ENCODE measurements around the gene TPM2. TPM values are rescaled to one million over a fixed set of nuclear protein-coding genes. Genes with fewer than 3 reads are reported as not detected.

The TPM2 gene
- total and polyA plus RNA-seq, 8 donors: 145 to 261 (median 192) TPM

DNA sequence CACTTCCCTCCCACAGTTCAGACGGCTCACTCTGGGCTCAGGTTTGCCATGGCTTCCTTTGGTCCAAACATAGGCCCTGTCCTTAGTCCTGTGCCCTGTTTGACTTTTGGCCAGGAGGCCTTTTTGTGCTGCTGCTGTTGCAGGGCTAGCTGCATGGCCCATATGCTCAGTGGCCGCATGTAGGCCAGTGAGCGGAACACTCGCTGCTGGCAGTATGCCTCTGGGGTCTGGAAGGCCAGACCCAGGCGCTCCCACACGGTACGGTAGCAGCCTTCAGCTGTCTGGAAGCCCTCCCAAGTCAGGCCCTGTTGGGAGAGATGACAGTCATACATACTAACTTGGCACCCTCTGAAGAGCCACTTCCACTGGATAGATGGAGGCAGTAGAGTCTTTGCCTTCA, 47.4 kb upstream of the TPM2 start:
- intact Hi-C loops (cut with DNase I): no loop called here
- Histone ChIP-seq H3K4me1 (peaks cover 10 to 28% of the 10 kb centered on the region in 2 donors), H3K36me3 (peaks cover 0 to 81% of the 10 kb centered on the region in 2 donors), H3K4me3 (no peak overlapping the region), H3K27ac (no peak overlapping the region), H3K9me3 (no peaks in the 10 kb centered on the region), H3K27me3 (no peaks in the 10 kb centered on the region)
- DNase-seq: no peak
- ATAC-seq: no peak
- TF ChIP-seq, protein P1, sequence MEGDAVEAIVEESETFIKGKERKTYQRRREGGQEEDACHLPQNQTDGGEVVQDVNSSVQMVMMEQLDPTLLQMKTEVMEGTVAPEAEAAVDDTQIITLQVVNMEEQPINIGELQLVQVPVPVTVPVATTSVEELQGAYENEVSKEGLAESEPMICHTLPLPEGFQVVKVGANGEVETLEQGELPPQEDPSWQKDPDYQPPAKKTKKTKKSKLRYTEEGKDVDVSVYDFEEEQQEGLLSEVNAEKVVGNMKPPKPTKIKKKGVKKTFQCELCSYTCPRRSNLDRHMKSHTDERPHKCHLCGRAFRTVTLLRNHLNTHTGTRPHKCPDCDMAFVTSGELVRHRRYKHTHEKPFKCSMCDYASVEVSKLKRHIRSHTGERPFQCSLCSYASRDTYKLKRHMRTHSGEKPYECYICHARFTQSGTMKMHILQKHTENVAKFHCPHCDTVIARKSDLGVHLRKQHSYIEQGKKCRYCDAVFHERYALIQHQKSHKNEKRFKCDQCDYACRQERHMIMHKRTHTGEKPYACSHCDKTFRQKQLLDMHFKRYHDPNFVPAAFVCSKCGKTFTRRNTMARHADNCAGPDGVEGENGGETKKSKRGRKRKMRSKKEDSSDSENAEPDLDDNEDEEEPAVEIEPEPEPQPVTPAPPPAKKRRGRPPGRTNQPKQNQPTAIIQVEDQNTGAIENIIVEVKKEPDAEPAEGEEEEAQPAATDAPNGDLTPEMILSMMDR (IDR thresholded peaks at IDR 0.05): no peak

DNA sequence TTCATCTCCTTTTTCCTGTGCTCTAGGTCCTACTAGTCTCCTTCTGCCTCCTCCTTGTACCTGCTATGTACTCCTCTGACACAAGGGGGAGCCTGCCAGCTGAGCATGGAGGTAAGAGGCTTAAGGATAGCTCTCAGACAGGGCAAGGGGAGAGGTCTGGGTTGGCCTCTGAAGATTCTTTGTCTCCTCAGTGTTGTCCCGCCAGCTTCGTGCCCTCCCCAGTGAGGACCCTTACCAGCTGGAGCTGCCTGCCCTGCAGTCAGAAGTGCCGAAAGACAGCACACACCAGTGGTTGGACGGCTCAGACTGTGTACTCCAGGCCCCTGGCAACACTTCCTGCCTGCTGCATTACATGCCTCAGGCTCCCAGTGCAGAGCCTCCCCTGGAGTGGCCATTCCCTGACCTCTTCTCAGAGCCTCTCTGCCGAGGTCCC, 46.5 kb upstream of the TPM2 start:
- ATAC-seq (peak; percentile 17), DNase-seq (peak in 2 of 4 donors; percentile 56 to 73)
- H3K9me3 ChIP-seq: no peaks in the 10 kb centered on the region
- peak overlapping the region in 1 of 2 donors; percentile 11 for H3K27ac ChIP-seq
- H3K36me3 ChIP-seq: peaks cover 0 to 72% of the 10 kb centered on the region in 2 donors
- no peaks in the 10 kb centered on the region for H3K27me3 ChIP-seq
- intact Hi-C loops (cut with DNase I): no loop called here
- peaks cover 10 to 28% of the 10 kb centered on the region in 2 donors for H3K4me1 ChIP-seq
- no peak overlapping the region for H3K4me3 ChIP-seq
- TF ChIP-seq, protein P1 (IDR thresholded peaks at IDR 0.05): peak; percentile 68 to 78

DNA sequence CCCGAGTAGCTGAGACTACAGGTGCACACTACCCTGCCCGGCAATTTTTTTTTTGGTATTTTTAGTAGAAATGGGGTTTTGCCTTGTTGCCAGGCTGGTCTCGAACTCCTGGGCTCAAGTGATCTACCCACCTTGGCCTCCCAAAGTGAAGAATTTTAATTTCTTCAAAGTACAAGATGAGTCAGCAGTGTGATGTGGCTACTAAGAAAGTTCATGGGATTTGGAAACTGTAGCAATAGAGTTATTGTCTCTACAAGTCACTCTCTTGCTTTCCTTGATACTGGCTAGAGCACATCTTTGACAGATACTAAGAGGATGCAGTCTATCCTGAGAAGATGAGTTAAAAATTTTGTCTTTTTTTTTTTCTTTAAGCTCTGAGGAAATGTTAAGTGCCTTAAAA, 44.4 kb upstream of the TPM2 start:
- Histone ChIP-seq H3K36me3 (peaks cover 0 to 51% of the 10 kb centered on the region in 2 donors), H3K4me3 (no peak overlapping the region), H3K27ac (no peak overlapping the region), H3K27me3 (no peaks in the 10 kb centered on the region), H3K9me3 (no peaks in the 10 kb centered on the region), H3K4me1 (peaks cover 29 to 49% of the 10 kb centered on the region in 2 donors)
- ATAC-seq: no peak
- TF ChIP-seq, protein P1 (IDR thresholded peaks at IDR 0.05): no peak
- intact Hi-C loops (cut with DNase I): no loop called here
- no peak for DNase-seq

DNA sequence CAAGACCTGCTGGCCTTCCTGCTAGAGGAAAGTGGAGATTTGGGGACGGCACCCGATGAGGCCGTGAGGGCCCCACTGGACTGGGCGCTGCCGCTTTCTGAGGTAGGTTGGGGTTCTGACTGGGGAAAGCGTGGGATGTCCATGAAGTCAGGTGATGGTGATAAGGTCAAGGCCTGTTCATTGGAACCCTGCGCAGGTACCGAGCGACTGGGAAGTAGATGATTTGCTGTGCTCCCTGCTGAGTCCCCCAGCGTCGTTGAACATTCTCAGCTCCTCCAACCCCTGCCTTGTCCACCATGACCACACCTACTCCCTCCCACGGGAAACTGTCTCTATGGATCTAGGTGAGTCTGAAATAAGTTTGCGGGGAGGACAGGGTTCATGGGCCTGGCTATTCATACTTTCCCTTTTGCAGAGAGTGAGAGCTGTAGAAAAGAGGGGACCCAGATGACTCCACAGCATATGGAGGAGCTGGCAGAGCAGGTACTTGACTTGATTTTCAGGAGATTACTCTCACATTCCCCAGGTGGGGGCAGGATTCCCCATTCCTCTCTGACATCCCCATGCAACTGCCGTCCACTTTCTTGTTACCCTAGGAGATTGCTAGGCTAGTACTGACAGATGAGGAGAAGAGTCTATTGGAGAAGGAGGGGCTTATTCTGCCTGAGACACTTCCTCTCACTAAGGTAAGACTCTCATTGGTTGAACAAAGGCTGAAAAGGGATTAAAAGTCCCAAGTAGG, 43.2 kb upstream of the TPM2 start:
- TF ChIP-seq, protein P1 (IDR thresholded peaks at IDR 0.05): no peak
- intact Hi-C loops (cut with DNase I): no loop called here
- Histone ChIP-seq H3K27me3 (no peaks in the 10 kb centered on the region), H3K27ac (peak overlapping the region; percentile 96 to 97), H3K9me3 (no peaks in the 10 kb centered on the region), H3K4me1 (peaks cover 38 to 60% of the 10 kb centered on the region in 2 donors), H3K4me3 (peak overlapping the region; percentile 80 to 83), H3K36me3 (peaks cover 0 to 39% of the 10 kb centered on the region in 2 donors)
- DNase-seq: peak in 1 of 4 donors; percentile 32
- ATAC-seq: peak; percentile 0

DNA sequence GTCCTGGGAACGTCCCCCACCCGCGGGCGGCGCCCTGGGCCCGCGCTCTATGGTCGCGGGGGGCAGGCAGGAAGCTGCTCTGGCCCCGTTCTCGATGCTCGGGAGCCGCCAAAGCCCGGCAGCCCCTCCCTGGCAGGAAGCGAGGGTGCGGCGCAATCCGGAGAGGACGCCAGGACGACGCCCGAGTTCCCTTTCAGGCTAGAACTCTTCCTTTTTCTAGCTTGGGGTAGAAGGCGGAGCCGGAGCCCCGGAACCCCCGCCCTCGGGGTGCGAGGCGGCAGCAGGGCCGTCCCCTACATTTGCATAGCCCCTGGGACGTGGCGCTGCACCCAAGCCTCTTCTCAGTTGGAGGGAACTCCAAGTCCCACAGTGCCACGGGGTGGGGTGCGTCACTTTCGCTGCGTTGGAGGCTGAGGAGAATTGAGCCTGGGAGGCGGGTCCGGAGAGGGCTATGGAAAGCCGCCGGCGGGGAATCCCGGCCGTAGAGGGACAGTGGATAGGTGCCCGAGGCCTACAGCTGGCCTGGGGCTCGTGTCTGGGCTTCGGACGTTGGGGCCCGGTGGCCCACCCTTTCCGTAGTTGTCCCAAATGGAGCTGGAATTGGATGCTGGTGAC, 42.6 kb upstream of the TPM2 start, which contains the start of the genes CREB3 and TLN1:
Gene CREB3 (plus strand): TSS at position 482 of the 615 bp plus-strand sequence. CDS start 107 bp downstream, at position 589.
Gene TLN1 (minus strand): TSS at position 11 of the 615 bp plus-strand sequence. CDS start 6,501 bp downstream, outside the sequence.
- peak within 1 kb of the TSS; percentile 80 to 83 for H3K4me3 ChIP-seq
- intact Hi-C loops (cut with DNase I): no loop called here
- peaks cover 0 to 32% of the 10 kb centered on the region in 2 donors for H3K36me3 ChIP-seq
- H3K27ac ChIP-seq: peak within 1 kb of the TSS; percentile 96 to 97
- TF ChIP-seq, protein P1 (IDR thresholded peaks at IDR 0.05): peak in 1 of 2 donors; percentile 21
- DNase-seq (peak; percentile 98 to 100 (median 99)), ATAC-seq (peak; percentile 90)
- peaks cover 45 to 67% of the 10 kb centered on the region in 2 donors for H3K4me1 ChIP-seq
- H3K27me3 ChIP-seq: no peaks in the 10 kb centered on the region
- H3K9me3 ChIP-seq: no peaks in the 10 kb centered on the region

Measured in left lung (tissue), 10 donors.